Non-pigmented ciliary epithelial cell (primary cell): Measurements from ENCODE around the gene ATAD2B.
A peak's percentile ranks its signal among the peaks of the same experiment; 100 is the strongest.

Experiments used
- DNase-seq: peaks from one replicate; pipeline ENCODE4 v3.0.0-alpha.2; 2010; ENCODE audit warnings: low read depth

Gene ATAD2B

DNA sequence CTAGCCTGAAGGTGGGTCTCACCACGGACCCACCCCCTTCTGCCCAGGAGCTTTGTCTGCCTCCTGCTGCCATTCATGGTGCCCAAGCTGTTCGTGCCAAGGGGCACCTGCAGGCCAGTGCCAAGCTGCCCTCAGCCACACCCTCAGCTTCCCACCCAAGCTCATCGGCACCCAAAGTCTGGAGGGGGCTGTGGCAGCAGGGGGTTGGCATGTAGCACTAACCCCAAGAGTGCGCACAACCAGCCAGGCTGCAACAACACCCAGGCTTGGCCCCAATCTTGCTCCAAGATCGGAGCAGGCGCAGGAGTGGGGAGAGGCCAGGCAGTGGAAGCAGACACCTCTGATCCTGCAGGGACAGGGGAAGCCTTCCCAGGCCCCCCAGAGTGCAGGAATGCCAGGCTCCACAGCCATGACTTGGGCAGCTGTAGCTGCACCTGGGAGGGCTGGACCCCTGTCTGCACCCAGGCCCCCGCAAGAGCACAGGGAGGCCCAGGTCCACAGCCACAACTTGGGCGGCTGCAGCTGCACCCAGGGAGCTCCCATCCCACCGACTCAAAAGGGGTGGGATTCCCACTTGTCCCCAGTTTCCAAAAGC, 89.9 kb downstream of the ATAD2B start:
- no peak for DNase-seq

DNA sequence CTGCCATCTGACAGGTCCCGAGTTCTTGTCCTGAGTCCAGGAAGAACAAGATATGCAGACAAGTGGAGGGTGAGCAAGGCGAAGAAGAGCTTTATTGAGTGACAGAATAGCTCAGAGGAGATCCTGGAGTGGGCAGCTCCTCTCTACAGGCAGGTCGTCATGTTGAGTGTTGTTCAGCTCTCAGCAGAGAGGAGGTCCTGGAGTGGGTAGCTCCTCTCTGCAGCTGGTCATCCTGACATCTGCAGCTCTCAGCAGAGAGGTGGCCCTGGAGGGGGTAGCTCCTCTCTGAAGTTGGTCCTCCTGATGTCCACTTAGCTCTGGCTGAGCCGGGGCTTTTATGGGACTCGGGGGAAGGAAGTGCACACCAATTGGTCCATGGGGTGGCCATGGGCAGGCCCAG, 90.4 kb downstream of the ATAD2B start:
- no peak for DNase-seq

DNA sequence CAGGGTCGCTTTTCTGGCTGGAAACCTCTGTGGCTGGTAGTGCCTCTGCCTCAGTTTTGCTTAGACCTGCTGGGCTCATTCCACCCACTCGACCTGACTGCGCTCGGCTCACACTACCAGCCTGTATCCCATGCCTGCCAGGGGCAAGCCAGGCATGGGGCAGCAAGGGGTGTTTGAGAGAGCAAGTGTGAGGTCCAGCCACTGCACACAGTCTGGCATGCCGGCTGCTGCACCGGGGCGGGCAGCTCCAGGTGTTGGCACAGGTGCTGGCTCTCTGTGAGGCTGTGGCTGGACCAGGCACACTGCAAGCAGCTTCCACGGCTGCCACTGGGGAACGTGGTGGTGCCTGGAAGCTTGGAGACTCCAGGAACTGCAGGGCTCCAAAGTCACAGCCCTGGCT, 90.9 kb downstream of the ATAD2B start:
- no peak for DNase-seq

DNA sequence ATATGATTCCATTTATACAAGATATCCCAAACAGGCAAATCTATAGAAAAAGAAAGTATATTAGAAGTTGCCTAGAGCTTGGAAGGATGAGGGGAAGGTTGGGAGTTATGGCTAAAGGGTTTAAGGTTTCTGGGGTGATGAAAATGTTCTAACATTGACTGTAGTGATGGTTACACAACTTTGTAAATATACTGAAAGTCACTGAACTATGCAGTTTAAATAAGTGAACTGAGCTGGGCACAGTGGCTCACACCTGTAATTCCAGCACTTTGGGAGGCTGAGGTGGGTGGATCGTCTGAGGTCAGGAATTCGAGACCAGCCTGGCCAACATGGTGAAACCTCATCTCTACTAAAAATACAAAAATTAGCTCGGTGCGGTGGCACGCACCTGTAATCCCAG, 91.5 kb downstream of the ATAD2B start:
- no peak for DNase-seq

DNA sequence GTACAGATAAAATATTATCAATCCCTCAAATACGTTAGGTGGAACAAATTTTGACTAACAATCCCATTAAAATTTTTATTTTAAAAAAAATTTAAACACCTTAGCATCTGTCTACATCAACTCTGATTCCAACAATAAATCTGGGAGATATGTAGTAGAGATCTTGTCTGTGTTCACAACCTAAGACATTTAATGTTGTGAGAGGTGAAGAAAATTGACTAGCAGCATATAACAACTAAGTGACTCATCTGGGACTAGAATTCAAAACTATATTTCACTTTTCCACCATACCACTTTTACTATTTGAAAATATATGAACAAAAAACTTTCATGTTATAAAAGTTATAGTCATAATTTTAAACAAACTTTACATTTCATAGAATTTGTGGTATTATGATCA, 97.9 kb downstream of the ATAD2B start:
- no peak for DNase-seq

DNA sequence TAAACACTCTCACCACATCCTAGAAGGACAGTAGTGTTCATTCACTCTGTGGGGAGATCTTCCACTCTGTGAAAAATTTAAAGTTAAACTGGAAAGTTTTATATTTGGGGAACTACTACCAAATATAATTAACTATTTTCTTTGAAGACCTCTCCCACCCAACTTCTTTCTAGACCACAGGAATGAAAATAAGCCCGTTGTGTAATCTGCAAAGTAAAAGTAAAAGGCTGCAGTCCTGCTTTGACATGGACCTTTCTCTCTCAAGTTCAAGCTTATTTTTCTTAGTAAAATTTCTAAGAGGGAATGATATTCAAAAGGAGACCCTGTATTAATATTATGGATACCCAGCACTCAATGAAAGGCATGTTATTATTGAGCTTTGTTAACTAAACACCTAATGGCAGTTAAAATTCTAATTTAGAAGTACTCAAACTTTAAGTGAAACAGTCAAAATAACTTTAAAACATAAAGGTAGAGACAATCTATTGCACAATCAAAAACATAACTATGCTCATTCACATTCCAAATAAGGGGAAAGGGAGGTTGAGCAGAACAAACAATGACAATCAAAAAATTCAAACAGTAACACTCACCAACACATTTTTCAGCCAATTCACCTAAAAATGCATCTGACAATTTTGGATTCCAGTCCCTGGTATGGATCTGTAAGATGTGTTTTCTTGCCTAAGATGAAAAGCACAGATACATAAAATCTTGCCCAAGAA, 98.5 kb downstream of the ATAD2B start:
- DNase-seq, result no peak

DNA sequence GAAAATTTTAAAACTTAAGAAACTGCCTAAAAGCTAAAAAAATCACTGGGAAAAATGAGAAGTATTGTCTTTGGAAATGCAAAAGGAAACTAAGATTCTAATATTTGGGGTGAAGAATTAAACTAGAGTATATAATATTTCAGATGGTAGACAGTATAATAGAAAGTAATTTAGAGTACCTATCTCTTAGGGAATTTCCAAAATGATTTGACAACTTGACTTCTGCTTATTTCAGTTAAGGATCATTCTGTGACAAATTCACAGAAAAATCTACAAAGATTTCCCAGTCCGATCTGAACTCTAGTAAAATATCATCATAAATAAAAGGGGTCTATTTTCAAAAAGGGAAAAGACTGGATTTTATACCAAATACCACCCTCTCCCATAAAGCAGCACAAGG, 99.6 kb downstream of the ATAD2B start:
- no peak for DNase-seq

DNA sequence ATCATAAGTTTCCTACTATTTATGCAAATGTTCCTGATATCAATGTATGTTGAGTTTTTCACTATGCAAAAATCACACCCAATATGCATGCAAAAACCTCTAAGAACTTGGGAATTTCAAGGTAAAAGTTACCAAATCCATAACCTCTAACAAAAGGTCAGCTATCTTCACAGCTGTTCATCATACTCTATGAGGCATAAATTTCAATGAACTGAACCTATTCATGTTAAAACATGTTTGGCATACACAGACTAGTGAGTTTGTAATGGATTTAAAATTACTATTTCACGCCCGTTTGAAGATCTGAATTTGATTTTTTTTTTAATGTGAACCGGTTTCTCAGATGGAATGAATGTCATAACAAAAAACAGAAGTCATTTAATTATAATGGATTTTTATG, 100.2 kb downstream of the ATAD2B start:
- no peak for DNase-seq

DNA sequence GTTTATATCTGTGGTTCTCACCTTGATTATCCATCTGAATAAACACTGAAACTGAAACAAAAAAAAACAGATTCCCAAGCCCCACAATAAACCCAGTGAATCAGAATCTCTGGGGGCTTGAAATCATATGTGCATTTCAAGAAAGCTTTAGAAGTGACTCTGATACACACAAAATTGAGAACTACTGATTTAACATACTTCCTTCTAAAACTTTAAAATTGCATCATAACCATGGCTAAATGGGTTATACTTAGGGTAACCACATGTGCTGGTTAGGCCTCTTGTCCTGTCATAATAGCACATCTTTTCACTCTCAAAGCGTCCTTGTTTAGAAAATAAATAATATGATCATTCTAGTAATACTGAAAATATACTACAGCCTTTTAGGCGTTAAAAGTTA, 100.9 kb downstream of the ATAD2B start:
- DNase-seq, result no peak

DNA sequence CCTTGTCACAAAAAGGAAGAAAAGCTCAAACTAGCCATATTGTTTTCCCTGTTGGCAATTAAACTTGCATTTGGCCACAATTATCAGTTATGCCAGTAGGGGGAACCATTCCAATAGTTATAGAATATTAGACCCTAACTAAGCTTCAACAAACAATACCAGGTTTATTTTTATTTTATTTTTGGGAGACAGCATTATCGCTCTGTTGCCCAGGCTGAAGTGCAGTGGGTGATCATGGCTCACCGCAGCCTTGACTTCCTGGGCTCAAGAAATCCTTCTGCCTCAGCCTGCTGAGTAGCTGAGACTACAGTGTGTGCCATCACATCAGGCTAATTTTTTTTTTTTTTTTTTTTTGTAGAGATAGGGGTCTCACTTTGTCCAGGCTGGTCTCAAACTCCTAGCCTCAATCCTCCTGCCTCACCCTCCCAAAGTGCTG, 102.1 kb downstream of the ATAD2B start:
- no peak for DNase-seq

DNA sequence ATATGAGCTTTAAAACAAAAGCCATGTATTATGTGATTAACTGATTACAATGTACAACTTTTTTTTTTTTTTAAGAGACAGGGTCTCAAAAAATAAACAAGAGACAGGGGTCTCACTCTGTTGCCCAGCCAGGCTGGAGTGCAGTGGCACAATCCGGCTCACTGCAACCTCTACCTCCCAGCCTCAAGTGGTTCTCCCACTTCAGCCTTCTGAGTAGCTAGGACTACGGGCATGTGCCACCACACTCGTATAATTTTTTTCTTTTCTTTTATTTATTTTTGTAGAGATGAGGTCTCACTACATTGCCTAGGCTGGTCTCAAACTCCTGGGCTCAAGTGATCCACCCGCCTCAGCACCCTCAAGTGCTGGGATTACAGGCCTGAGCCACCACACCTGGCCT, 103.1 kb downstream of the ATAD2B start:
- no peak for DNase-seq

DNA sequence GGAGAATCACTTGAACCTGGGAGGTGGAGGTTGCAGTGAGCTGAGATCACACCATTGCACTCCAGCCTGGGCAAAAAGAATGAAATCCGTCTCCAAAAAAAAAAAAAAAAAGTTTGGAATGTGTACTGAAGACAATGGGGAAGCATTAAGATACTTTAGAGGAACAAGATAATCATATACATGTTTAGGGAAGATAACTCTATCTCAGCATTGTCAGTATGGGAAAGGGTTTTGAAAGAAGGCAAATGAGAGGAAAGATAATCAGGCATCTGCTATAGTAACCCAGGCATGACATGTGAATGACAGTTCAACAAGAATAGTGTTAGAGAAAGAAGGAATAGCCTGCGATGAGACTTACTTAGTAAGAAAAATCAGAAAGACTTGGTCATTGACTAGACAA, 112.0 kb downstream of the ATAD2B start:
- DNase-seq, result no peak

DNA sequence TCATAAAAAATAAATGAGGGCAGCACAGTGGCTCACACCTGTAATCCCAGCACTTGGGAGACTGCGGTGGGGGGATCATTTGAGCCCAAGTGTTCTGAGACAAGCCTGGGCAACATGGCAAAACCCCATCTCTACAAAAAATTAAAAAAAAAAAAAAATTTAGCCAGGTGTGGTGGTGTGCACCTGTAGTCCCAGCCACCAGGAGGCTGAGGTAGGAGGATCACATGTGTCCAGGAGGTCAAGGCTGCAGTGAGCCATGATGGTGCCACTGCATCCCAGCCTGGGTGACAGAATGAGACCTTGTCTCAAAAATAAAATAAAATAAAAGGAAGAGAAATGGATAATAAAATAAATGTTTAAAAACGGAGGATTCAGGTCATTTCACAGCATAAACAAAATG, 113.5 kb downstream of the ATAD2B start:
- DNase-seq, result no peak

DNA sequence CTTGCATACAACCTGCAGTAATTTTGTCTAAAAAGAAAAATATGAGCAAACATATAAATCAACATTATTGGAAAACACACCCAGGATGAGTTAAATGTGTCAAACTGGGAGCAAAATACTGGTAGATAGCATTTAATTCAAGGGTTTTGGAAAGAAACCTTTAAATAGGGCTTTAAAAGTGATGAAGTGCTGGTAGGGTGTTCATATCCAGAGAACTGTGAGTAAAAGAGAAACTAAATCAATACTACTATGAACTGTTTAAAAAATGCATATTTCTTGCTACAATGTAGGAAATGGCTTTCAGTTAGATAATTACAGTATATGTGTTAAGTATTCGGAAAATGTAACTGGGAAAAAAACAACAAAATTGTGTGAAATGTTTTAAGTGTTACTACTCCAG, 117.8 kb downstream of the ATAD2B start:
- no peak for DNase-seq

DNA sequence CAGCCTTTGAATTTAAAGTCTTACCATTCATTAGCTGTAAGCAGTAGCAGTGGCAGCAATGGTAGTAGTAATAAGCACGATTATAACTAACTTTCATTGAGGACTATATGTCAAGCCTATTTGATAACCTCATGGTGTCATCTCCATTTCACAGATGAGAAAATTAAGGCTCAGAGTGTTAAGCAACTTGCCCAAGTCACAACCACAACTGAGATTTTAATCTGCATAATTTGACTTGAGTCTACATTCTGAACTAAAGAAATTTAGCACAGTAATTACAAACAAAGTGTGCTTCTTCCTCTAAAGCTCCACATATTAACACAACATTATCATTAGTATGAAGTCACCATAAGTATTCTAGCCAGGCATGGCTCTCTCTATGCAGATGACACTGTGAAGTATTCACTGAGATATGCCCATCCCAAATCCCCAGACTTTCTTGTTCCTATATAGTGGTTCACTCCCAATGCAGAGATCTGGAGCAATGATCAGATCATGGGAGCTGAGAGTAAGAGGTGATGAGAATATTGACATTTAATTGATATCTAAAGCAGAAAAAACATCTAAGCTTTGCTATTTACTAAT, 120.2 kb downstream of the ATAD2B start:
- DNase-seq, result no peak

DNA sequence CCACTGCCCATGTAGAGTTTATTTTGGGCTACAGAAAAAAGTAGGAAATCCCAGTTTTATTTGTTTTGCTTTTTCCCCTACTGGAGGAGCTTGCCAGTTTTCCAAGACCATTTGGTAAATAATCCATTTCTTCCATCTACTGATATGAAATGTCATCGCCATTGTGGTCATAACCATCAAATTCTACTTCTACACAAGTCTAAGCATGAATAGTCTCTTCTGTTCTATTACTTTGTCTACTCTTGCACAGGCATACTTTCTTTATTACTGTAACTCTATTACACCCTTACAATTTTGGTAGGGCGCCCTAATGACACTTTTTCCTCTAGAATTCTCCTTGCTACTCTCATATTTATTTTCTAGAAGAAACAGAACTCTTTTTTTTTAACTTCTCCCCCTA, 120.7 kb downstream of the ATAD2B start:
- DNase-seq, result no peak

DNA sequence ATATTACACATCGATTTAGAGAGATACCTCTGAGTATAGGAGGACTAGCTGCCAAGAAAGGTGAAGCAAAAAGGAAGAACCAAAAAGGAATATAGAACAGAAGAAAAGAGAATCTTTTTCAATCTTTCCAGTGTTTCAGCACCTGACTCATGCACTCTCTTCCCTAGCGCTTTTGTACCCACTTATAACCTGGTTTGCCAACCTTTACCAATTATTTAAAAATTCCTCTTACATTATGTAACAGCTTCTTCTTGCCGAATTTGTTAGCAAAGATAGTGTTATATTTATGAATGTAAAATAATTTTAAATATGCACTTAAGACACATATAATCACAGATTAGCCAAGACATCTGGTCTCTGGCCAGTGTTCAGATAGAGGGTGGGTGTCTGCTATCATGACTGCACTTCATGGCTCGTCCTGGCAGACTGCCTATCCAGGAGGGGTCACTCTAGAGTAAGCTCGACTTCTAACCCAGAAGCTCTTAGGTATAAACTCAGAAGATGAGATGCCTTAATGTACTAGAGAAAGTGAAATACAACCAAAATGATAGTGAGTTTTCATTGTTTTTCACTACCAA, 122.9 kb downstream of the ATAD2B start:
- no peak for DNase-seq

DNA sequence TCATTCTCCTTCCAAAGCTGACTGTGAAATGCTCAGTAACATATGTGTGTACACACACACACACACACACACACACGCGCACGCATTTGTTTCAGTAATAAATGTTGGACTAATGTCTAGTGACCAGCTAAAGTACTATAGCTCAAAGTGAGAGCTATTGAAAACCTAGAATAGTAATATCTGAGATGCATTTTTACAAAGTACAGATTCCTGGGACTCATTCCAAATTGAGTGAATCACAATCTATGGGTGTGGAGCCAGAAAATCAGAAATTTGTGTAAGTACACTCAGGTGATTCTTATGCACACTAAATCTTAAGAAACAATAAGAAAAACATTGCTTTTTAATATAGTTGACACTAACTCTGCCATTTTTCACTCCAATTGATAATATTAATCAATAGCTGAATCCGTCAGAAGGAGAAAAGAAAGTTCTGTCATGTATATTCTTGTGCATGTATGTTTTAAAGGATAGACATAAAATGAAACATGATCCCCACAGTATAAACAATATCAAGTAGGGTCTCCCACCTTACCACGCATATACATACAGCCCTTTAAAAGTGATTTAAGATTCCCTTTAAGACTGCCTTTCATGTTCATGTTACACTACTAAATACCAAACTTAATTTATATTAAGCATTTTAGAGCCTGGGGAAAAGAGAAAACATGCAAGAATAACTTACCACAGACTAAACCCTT, 123.5 kb downstream of the ATAD2B start:
- no peak for DNase-seq

DNA sequence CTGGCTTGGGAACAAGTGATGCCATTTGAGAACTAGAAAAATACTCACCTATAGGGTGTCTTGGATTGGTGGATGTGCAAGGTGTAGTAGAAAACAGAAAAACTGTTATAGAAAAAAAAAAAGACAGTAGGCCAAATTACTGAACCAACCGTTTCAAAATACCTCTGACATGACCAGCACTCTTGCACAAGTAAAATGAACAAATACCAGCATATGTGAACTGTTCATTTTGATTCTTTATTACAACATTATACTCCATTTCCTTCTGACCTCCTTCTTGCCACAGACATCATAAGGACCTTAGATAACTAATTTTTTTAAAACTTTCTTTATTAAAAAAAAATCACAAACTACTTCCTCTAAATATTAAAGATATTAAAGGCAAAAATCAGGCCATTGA, 125.5 kb downstream of the ATAD2B start:
- DNase-seq, result no peak

DNA sequence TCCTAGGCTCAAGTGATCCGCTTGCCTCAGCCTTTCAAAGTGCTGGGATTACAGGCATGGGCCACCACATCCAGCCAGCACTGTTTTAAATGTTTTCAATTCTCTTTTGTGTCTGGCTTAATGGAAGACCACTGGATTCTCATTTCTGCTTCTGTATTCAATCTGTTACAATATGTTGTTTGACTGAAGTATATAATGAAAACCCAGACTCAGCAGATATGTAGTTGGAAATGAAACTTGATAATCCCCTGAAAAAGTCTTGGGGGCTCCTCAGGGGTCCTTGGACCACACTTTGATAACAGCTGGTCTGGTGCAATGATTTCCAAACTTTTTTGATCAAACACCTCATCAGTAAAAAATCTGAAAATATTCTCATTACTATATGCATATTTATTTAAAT, 132.7 kb downstream of the ATAD2B start:
- DNase-seq, result no peak

DNA sequence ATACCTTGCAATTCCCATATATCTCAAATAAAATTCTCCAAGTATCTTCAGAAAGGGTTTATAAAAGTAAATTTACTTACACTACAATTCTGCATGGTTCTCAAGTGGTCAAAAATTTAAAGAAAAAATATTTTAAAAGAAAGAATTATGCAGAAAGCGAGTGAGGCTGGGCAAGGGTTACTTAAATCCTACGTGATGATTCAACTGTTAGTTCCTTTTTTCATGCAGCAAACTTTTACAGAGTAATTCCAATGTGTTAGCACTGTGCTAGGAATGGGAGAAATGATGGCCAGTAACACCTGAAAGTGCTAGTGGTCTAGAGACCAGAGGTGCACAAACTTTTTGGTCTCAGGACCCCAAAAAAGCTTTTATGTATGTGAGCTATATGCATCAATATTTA, 133.4 kb downstream of the ATAD2B start:
- DNase-seq, result no peak

DNA sequence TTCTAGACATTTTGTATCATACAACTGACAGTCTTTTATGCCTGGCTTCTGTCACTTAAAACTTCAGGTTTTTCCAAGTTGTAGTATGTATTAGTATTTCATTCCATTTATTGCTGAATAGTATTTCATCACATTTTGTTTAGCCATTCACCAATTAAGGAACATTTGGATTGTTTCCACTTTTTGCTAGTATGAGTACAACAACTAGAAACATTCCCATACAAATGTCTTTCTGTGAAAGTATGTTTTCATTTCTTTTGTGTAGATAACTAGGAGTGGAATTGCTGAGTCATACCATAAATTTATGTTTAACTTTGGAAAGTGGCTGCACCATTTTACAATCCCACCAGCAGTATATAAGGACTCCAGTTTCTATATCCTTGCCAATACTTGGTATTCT, 135.9 kb downstream of the ATAD2B start:
- DNase-seq, result peak; percentile 28

DNA sequence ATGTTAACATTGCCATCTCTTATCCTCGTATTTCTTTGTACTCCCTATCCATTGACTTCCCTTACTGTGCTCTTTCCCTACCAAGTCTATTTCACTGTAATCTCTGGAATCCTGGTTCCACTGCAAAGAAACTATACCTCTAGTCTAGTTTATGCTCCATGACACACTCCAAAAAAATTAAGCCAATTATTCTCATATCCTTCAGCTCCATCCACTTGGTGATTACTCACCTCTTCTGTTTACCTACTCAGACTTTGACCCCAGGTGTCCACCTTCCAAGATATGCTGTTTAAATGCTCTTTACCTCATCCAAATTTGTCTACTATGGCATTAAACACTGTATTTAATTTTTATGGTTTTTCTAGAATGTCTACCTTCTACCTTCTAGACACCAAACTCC, 137.9 kb downstream of the ATAD2B start:
- DNase-seq, result no peak
